Nephron (organoid): ENCODE data around the gene OSBPL9.

Experiments used
- H3K27ac Mint-ChIP-seq, 3 experiments: 2 replicates each; pipeline ENCODE4 v1.8.0; 2020; ENCODE audit warnings: mixed read lengths in 3 of 3, mild to moderate bottlenecking in 2 of 3, moderate library complexity in 1 of 3
- H3K27me3 Mint-ChIP-seq: 2 replicates; pipeline ENCODE4 v1.8.0; 2021; ENCODE audit warnings: low read depth, mild to moderate bottlenecking, moderate library complexity, mixed read lengths
- H3K36me3 Mint-ChIP-seq: 2 replicates; pipeline ENCODE4 v1.8.0; 2020; ENCODE audit warnings: low read depth, mixed read lengths
- H3K4me1 Mint-ChIP-seq: 2 replicates; pipeline ENCODE4 v1.8.0; 2020; ENCODE audit warnings: mixed read lengths
- H3K4me3 Mint-ChIP-seq, 3 experiments: 2 replicates each; pipeline ENCODE4 v1.8.0; 2020; ENCODE audit warnings: mild to moderate bottlenecking in 3 of 3, mixed read lengths in 3 of 3, moderate library complexity in 2 of 3
- H3K9me3 Mint-ChIP-seq: 2 replicates; pipeline ENCODE4 v1.8.0; 2020; ENCODE audit warnings: mixed read lengths
- CTCF ChIP-seq, 3 experiments: fragments of 200-600 bp; sonication (generic); IDR thresholded peaks; one replicate each; pipeline ENCODE4 v1.5.0; 2021; ENCODE audit warnings: antibody characterized with exemption in 3 of 3; ENCODE audit not compliant: unreplicated experiment in 3 of 3

OSBPL9 gene

GRCh38 chr1:51649593-51650091 lies 32.8 kb downstream of the OSBPL9 start:
- Mint-ChIP-seq H3K27me3 (no peaks in the 10 kb centered on the region), H3K4me1 (peaks cover 25% of the 10 kb centered on the region), H3K27ac (peak overlapping the region; percentile 19 to 71 (median 32)), H3K9me3 (no peaks in the 10 kb centered on the region), H3K36me3 (peaks cover 15% of the 10 kb centered on the region), H3K4me3 (no peak overlapping the region)
- TF ChIP-seq CTCF (IDR thresholded peaks at IDR 0.05; ENCODE audit: unreplicated experiment in 3 of 3), result no peak

- H3K4me1 Mint-ChIP-seq, result peaks cover 25% of the 10 kb centered on the region
- TF ChIP-seq CTCF (IDR thresholded peaks at IDR 0.05; ENCODE audit: unreplicated experiment in 3 of 3), result no peak
- no peaks in the 10 kb centered on the region for H3K27me3 Mint-ChIP-seq
- peaks cover 9% of the 10 kb centered on the region for H3K36me3 Mint-ChIP-seq
- H3K9me3 Mint-ChIP-seq, result no peaks in the 10 kb centered on the region
- H3K4me3 Mint-ChIP-seq, result no peak overlapping the region
- H3K27ac Mint-ChIP-seq, result peak overlapping the region in 1 of 3 experiments; percentile 52
These were observed 33.3 kb downstream of the OSBPL9 start for GRCh38 chr1:51650198-51650597.

- TF ChIP-seq CTCF (IDR thresholded peaks at IDR 0.05; ENCODE audit: unreplicated experiment in 3 of 3), result no peak
- H3K9me3 Mint-ChIP-seq, result no peaks in the 10 kb centered on the region
- H3K36me3 Mint-ChIP-seq, result peaks cover 13% of the 10 kb centered on the region
- H3K27ac Mint-ChIP-seq, result peak overlapping the region in 1 of 3 experiments; percentile 31
- H3K4me1 Mint-ChIP-seq, result peaks cover 25% of the 10 kb centered on the region
- H3K4me3 Mint-ChIP-seq, result no peak overlapping the region
- no peaks in the 10 kb centered on the region for H3K27me3 Mint-ChIP-seq
These were observed 34.7 kb downstream of the OSBPL9 start for GRCh38 chr1:51651552-51651942.

GRCh38 chr1:51652599-51652998 lies 35.7 kb downstream of the OSBPL9 start:
- Mint-ChIP-seq H3K4me1 (peaks cover 25% of the 10 kb centered on the region), H3K9me3 (no peaks in the 10 kb centered on the region), H3K36me3 (peaks cover 17% of the 10 kb centered on the region), H3K27ac (peak overlapping the region; percentile 29 to 67 (median 42)), H3K4me3 (no peak overlapping the region), H3K27me3 (no peaks in the 10 kb centered on the region)
- TF ChIP-seq CTCF (IDR thresholded peaks at IDR 0.05; ENCODE audit: unreplicated experiment in 3 of 3), result no peak

GRCh38 chr1:51653127-51653526 lies 36.2 kb downstream of the OSBPL9 start:
- Mint-ChIP-seq H3K4me1 (peaks cover 25% of the 10 kb centered on the region), H3K36me3 (peaks cover 17% of the 10 kb centered on the region), H3K9me3 (no peaks in the 10 kb centered on the region), H3K27me3 (no peaks in the 10 kb centered on the region), H3K4me3 (no peak overlapping the region), H3K27ac (peak overlapping the region; percentile 29 to 67 (median 42))
- TF ChIP-seq CTCF (IDR thresholded peaks at IDR 0.05; ENCODE audit: unreplicated experiment in 3 of 3), result no peak

GRCh38 chr1:51654000-51654399 lies 37.1 kb downstream of the OSBPL9 start:
- no peak for TF ChIP-seq CTCF (IDR thresholded peaks at IDR 0.05; ENCODE audit: unreplicated experiment in 3 of 3)
- no peaks in the 10 kb centered on the region for H3K27me3 Mint-ChIP-seq
- no peaks in the 10 kb centered on the region for H3K9me3 Mint-ChIP-seq
- H3K4me1 Mint-ChIP-seq, result peaks cover 20% of the 10 kb centered on the region
- H3K27ac Mint-ChIP-seq, result no peak overlapping the region
- H3K4me3 Mint-ChIP-seq, result no peak overlapping the region
- H3K36me3 Mint-ChIP-seq, result peaks cover 17% of the 10 kb centered on the region
